Kidney (tissue), 14 donors: ENCODE data around the gene GNB1L. TPM values are rescaled to one million over a fixed set of nuclear protein-coding genes. Genes with fewer than 3 reads are reported as not detected.

Source experiments
- DNase-seq, 5 donors: peaks; one replicate each; pipeline ENCODE4 v3.0.0-alpha.2; 2013 to 2020
- FAIRE-seq: peaks from 2 replicates; lab custom pipeline; 2012; peaks lifted over from hg19 to GRCh38; lab: Jason Lieb, UNC
- H3K27ac ChIP-seq, 2 donors: one replicate each; pipeline ENCODE4 v1.7.0; 2013; ENCODE audit warnings: low read depth in 2 of 2, low read length in 2 of 2, inconsistent platforms in 1 of 2
- H3K27me3 ChIP-seq: one replicate; pipeline ENCODE4 v1.7.1; 2013; ENCODE audit warnings: low read length, inconsistent platforms; ENCODE audit not compliant: control insufficient read depth, insufficient read depth
- H3K36me3 ChIP-seq, 3 donors: one replicate each; pipeline versions ENCODE4 v1.7.0 to v1.7.1; 2013; ENCODE audit warnings: low read length in 3 of 3, control low read depth in 1 of 3, inconsistent platforms in 1 of 3; ENCODE audit not compliant: insufficient read depth in 3 of 3, control insufficient read depth in 2 of 3
- H3K4me1 ChIP-seq, 3 donors: one replicate each; pipeline versions ENCODE4 v1.7.0 to v1.7.1; 2013; ENCODE audit warnings: low read length in 3 of 3, inconsistent platforms in 1 of 3, low read depth in 1 of 3; ENCODE audit not compliant: control insufficient read depth in 2 of 3, insufficient read depth in 2 of 3
- H3K4me3 ChIP-seq, 3 donors: one replicate each; pipeline versions ENCODE4 v1.7.0 to v1.8.1; 2013; ENCODE audit warnings: low read length in 3 of 3, control low read depth in 1 of 3, inconsistent platforms in 1 of 3
- H3K9ac ChIP-seq, 3 donors: one replicate each; pipeline versions ENCODE4 v1.7.0 to v1.7.1; 2013; ENCODE audit warnings: low read length in 3 of 3, control low read depth in 1 of 3, inconsistent platforms in 1 of 3
- H3K9me3 ChIP-seq, 3 donors: one replicate each; pipeline versions ENCODE4 v1.7.0 to v1.7.1; 2013; ENCODE audit warnings: low read length in 3 of 3, control low read depth in 1 of 3, inconsistent platforms in 1 of 3; ENCODE audit not compliant: control insufficient read depth in 2 of 3, insufficient read depth in 1 of 3
- intact Hi-C: fragments of 100-400 bp; cut with DNase I; formaldehyde crosslinking; loops from one replicate; pipeline ENCODE4 v1.11.1; 2022
- polyA plus RNA-seq: library from polyadenylated mRNA; stranded (reverse); fragments of 350-450 nt; fragmentation: Illumina TruSeq; extraction: RNeasy Lipid Tissue Mini Kit (QIAGEN cat#74804); gene quantifications from one replicate; pipeline ENCODE4 v1.2.3, GENCODE V29; 2014; ENCODE audit warnings: low read depth, low replicate concordance; ENCODE audit not compliant: insufficient read depth
- total RNA-seq: library from RNA; stranded (reverse); fragmentation: NEBNext Ultra II Directional; extraction: Animal tissue kit (Norgen Biotek cat#: 25700); gene quantifications from one replicate; pipeline ENCODE4 v1.2.1, GENCODE V29; 2021
- TF ChIP-seq, protein P1 (sequence below): IDR thresholded peaks from 3 replicates; pipeline ENCODE4 v1.5.1; 2012; ENCODE audit warnings: mild to moderate bottlenecking, moderate library complexity, borderline replicate concordance; ENCODE audit not compliant: insufficient read depth; ENCODE audit errors: extremely low read depth
- donor health status: control.
- donor health status: control.
- donor health status: control.
- donor health status: control.
- donor health status: control.
- donor health status: DM: yes; HTN: yes; CAD: no.
- donor health status: Normal renal cell carcinoma (clear cell type).

The GNB1L gene
- total and polyA plus RNA-seq, 2 donors from 2014 or later = 4.0 to 4.4 TPM

DNA sequence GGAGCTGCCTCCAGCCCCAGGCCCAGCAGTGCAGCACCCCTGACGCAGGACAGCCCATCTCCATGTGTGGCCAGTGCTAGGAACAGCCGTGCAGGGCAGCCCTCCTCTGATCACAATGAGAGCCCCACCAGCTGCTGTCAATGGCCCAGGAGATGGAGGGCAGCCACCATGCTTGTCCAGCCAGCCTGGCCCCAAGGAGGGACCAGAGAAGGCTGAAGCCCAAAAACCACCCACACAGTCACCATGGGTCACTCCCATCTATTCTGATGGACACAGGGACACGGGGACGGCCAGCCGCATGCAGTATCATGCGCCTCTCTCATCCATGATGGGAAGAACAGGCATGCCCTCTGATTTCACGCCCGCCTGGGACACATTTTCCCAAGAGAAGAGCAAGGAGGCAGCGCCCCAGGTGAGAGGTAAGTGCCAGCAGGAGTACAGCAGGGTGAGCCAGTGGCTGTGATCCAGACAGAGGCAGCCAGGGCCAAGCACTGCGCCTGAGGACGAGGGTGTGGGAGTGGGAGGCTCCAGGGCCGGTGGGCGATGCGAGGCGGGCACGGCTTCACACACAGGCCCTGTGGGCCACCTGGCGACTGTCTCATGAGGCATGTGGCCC lies 33.6 kb upstream of the GNB1L start:
- no peaks in the 10 kb centered on the region for H3K9me3 ChIP-seq
- peak in 1 of 5 donors; percentile 65 for DNase-seq
- H3K36me3 ChIP-seq = no peaks in the 10 kb centered on the region
- intact Hi-C loops = no loop called here
- TF ChIP-seq, protein P1, sequence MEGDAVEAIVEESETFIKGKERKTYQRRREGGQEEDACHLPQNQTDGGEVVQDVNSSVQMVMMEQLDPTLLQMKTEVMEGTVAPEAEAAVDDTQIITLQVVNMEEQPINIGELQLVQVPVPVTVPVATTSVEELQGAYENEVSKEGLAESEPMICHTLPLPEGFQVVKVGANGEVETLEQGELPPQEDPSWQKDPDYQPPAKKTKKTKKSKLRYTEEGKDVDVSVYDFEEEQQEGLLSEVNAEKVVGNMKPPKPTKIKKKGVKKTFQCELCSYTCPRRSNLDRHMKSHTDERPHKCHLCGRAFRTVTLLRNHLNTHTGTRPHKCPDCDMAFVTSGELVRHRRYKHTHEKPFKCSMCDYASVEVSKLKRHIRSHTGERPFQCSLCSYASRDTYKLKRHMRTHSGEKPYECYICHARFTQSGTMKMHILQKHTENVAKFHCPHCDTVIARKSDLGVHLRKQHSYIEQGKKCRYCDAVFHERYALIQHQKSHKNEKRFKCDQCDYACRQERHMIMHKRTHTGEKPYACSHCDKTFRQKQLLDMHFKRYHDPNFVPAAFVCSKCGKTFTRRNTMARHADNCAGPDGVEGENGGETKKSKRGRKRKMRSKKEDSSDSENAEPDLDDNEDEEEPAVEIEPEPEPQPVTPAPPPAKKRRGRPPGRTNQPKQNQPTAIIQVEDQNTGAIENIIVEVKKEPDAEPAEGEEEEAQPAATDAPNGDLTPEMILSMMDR = no peak
- H3K4me3 ChIP-seq = no peak overlapping the region
- no peaks in the 10 kb centered on the region for H3K27me3 ChIP-seq
- peaks cover 0 to 6% (median 0%) of the 10 kb centered on the region in 3 donors for H3K4me1 ChIP-seq
- no peak for FAIRE-seq
- H3K27ac ChIP-seq = no peak overlapping the region
- no peak overlapping the region for H3K9ac ChIP-seq

DNA sequence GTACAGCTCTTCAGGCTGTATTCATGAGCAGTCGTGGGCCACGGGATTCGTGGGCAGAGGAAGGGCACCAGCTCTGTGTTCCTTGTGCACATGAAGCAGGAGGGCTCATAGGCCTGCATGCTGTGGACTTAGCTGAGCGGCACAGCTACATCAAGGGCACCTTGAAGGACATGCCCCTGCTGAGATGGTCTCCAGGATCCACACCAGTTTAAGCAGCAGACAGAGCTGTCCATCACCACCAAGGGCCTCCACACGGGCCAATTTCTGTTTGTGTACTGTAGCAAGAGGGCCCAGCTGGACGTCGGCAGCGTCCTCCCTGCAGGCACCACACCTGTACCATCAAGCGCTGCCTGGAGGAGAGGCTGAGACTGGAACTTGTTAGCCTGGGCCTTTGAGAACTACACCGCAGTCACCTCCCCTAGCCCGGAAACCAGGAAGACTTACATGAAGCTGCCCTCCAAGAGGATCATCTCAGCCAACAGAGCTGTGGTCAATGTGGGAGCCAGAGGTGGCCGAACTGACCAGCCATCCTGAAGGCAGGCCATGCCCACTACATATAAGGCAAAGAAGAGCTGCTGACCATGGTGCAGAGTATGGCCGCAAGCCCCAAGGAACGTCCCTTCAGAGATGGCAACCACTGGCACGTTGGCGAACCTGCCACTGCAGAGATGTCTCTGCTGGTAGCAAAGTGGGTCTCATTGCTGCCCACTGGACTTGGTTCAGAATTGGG lies 32.7 kb upstream of the GNB1L start:
- FAIRE-seq = no peak
- Histone ChIP-seq H3K9ac (no peak overlapping the region), H3K4me3 (no peak overlapping the region), H3K27ac (no peak overlapping the region), H3K27me3 (no peaks in the 10 kb centered on the region), H3K4me1 (peaks cover 0 to 6% (median 0%) of the 10 kb centered on the region in 3 donors), H3K9me3 (no peaks in the 10 kb centered on the region), H3K36me3 (no peaks in the 10 kb centered on the region)
- intact Hi-C loops = no loop called here
- TF ChIP-seq, protein P1 = no peak
- DNase-seq = peak in 1 of 5 donors; percentile 57

DNA sequence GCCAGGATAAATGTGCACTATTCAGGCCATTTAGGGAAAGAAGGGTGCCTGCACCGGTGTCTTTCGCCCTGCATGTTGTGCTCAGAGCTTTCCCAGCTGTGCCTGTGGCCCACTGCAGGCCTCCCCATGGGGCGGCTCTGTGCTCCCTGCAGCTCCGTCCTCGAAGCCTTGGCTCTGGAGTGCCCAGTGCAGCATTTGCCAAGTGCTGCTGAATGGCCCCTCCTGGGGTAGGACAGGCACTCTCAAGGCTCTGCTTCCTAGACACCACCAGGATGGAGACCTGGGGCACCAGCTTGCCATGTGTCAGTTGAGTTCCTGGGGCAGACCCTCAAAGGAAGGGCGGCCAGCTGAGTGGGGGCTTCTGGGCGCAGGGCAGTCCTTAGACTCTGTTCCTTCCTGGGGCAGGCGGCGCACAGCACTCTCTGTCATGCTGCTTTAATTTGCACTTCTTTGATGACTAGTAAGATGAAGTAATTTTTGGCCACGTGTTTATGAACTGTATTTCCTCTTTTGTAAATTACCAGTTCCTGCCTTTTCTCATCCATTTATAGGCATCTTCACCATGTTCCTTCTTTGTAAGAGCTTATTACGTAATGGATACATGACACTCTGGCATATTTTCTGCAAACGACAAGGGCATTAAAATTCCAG lies 32.1 kb upstream of the GNB1L start:
- FAIRE-seq (no peak), DNase-seq (peak in 1 of 5 donors; percentile 67)
- intact Hi-C loops = no loop called here
- Histone ChIP-seq H3K36me3 (no peaks in the 10 kb centered on the region), H3K4me3 (no peak overlapping the region), H3K9ac (no peak overlapping the region), H3K9me3 (no peaks in the 10 kb centered on the region), H3K27me3 (no peaks in the 10 kb centered on the region), H3K27ac (no peak overlapping the region), H3K4me1 (peaks cover 0 to 5% (median 0%) of the 10 kb centered on the region in 3 donors)
- TF ChIP-seq, protein P1 = no peak
